GM06990 (cell line): ENCODE measurements around the gene L2HGDH.

Source experiments
- DNase-seq: peaks from one replicate; pipeline ENCODE4 v3.0.0-alpha.2; 2011; ENCODE audit not compliant: insufficient read length; ENCODE audit errors: extremely low read depth
- H3K27me3 ChIP-seq: replicated peaks from 2 replicates; pipeline ENCODE4 v1.6.0; 2011; ENCODE audit warnings: low read length; ENCODE audit not compliant: control insufficient read depth, insufficient read depth
- H3K36me3 ChIP-seq: 2 replicates; pipeline ENCODE4 v1.5.1; 2011; ENCODE audit warnings: low read length; ENCODE audit not compliant: control insufficient read depth, insufficient read depth
- H3K4me3 ChIP-seq: replicated peaks from 2 replicates; pipeline ENCODE4 v1.5.1; 2011; ENCODE audit warnings: low read depth, mild to moderate bottlenecking, control low read depth, low read length
- TF ChIP-seq, protein P1 (sequence below): IDR thresholded peaks from 2 replicates; pipeline ENCODE4 v1.5.1; 2011; ENCODE audit warnings: low read length, control low read depth, mild to moderate bottlenecking, inconsistent platforms; ENCODE audit not compliant: insufficient read depth, poor library complexity, severe bottlenecking

Gene L2HGDH

DNA sequence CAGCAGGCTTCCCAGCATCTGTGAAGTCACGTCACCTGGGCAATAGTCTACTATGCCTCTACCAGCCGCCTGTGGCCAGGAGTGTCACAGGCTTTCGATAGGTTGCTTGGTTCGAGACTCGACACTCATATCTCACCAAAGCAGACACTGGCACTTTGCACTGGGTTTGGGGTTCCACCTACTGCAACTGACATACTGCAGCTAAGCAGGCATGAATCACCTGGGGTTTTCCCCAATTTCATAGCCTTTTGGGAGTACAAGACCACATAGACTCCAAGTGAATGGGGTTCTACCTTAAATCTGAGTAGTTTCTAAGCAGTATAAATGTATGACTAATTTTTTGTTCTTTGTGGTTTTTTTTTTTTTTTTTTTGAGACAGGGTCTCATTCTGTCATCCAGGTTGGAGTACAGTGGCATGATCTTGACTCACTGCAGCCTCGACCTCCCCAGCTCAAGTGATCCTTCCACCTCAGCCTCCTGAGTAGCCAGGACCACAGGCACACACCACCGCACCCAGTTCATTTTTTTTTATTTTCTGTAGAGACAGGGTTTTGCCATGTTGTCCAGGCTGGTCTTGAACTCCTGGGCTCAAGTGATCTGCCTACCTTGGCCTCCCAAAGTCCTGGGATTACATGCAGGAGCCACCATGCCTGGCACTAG lies 32.2 kb upstream of the L2HGDH start:
- Histone ChIP-seq H3K4me3 (no peak overlapping the region), H3K27me3 (no peaks in the 10 kb centered on the region), H3K36me3 (no peaks in the 10 kb centered on the region)
- DNase-seq = peak; percentile 22
- TF ChIP-seq, protein P1, sequence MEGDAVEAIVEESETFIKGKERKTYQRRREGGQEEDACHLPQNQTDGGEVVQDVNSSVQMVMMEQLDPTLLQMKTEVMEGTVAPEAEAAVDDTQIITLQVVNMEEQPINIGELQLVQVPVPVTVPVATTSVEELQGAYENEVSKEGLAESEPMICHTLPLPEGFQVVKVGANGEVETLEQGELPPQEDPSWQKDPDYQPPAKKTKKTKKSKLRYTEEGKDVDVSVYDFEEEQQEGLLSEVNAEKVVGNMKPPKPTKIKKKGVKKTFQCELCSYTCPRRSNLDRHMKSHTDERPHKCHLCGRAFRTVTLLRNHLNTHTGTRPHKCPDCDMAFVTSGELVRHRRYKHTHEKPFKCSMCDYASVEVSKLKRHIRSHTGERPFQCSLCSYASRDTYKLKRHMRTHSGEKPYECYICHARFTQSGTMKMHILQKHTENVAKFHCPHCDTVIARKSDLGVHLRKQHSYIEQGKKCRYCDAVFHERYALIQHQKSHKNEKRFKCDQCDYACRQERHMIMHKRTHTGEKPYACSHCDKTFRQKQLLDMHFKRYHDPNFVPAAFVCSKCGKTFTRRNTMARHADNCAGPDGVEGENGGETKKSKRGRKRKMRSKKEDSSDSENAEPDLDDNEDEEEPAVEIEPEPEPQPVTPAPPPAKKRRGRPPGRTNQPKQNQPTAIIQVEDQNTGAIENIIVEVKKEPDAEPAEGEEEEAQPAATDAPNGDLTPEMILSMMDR = no peak

DNA sequence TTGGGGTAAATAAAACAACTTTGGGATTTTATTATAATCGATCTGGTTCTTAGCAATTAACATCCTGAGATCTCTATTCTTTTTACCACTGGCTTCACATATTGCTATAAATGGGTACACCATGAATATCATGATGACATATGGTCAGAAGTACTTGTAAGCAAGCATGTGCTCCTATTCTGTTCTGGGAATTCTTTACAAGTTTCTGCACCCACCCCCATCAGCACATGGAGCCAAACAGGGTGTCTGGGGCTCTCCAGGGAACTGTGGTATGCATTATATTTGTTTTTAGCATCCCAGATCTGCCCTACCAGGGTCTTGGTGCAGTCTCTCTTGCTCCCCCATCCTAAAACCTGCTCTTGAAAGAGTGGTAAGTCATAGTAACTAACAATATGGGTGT lies 31.4 kb upstream of the L2HGDH start:
- H3K4me3 ChIP-seq = no peak overlapping the region
- no peaks in the 10 kb centered on the region for H3K36me3 ChIP-seq
- no peak for DNase-seq
- TF ChIP-seq, protein P1 = no peak
- no peaks in the 10 kb centered on the region for H3K27me3 ChIP-seq

DNA sequence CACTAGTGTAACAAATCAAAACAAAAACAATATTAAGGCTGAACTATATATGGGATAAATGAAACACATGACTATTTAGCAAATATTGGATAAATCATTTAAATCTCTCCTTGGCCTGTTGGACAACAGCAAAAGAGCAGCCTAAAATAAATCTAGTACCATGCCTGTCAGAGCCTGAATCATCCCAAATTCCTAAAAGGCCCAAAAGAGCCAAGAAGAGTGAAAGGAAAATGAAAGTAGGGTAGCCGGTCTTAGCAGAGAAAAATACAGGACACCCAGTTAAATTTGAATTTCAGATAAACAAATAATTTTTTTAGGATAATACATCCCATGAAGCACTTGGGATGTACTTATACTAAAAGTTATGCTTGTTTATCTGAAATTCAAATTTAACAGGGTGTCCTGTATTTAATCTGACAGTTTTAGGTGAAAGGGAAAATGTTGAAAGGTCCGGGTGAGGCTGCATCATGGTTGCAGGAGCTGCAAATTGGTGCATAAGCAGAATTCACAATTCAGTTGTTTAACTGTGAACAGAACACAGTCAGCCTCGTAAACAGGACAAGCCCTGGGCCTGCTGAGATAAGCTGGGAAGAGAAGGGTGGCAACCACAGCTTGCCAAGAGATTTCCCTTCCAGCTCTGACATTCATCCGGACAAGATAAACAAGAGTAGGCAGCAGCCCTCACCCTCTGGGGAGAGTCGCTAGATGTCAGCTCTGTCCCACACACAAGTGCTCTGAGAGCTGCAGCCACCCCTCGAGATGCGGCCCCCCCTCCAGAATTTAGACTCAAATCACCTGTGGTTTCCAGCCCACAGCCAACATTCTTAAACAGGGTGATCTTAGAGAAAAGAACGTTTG lies 30.4 kb upstream of the L2HGDH start:
- Histone ChIP-seq H3K36me3 (no peaks in the 10 kb centered on the region), H3K27me3 (no peaks in the 10 kb centered on the region), H3K4me3 (no peak overlapping the region)
- TF ChIP-seq, protein P1 = peak; percentile 37
- DNase-seq = peak; percentile 45

DNA sequence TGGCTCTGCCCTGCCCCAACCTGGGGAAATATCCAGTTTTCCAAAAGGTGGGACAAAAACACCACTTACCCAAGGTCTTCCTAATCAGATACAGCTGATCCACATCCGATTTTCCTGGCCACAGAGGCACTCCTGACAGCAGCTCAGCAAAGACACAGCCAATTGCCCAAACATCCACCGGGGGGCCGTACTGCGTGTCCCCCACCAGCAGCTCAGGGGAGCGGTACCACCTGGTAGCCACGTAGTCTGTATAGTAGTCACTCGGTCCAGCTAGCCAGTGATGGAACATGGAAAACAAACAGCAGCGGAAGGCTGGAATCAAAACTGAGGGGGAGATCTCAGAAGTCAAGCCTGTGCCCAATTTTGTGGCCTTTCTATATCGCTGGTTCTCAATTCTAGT lies 28.9 kb upstream of the L2HGDH start:
- Histone ChIP-seq H3K27me3 (no peaks in the 10 kb centered on the region), H3K4me3 (no peak overlapping the region), H3K36me3 (no peaks in the 10 kb centered on the region; the same call in 1 of the 2 replicates)
- TF ChIP-seq, protein P1 = no peak
- no peak for DNase-seq

DNA sequence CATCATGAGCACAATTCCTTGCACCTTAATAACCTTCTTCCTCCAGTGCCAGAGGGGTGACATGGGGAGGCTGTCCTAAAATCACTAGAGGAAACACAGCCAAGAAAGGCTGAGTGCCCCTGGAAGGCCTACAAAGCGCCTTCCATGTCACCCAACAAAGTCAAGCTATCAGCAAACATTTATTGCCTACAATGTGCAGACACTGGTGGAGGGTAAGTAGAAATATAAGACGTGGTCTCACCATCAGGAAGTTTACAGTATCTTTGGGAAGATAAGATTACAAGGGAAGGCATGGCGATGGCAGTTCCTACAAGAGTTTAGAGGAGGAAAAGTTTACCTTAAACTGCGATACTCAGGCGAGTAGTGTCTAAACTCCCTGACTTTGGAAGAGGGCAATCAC lies 28.0 kb upstream of the L2HGDH start:
- H3K4me3 ChIP-seq = no peak overlapping the region
- DNase-seq = no peak
- H3K27me3 ChIP-seq = no peaks in the 10 kb centered on the region
- H3K36me3 ChIP-seq = no peaks in the 10 kb centered on the region; the same call in 1 of the 2 replicates
- TF ChIP-seq, protein P1 = no peak
